PC-3 (cell line): ENCODE results near the gene DNM1L.

ENCODE experiments used
- CTCF ChIP-seq: fragments of 300-600 bp; sonication (generic); conservative IDR thresholded peaks from 2 replicates; pipeline ENCODE4 v1.5.1; 2017; ENCODE audit warnings: antibody characterized with exemption, low read depth, mild to moderate bottlenecking, low read length
- EZH2phosphoT487 ChIP-seq: fragments of 300-600 bp; sonication (generic); IDR thresholded peaks from 2 replicates; pipeline ENCODE4 v1.6.1; 2018; ENCODE audit warnings: mild to moderate bottlenecking, antibody characterized with exemption, low read length, borderline replicate concordance

DNA sequence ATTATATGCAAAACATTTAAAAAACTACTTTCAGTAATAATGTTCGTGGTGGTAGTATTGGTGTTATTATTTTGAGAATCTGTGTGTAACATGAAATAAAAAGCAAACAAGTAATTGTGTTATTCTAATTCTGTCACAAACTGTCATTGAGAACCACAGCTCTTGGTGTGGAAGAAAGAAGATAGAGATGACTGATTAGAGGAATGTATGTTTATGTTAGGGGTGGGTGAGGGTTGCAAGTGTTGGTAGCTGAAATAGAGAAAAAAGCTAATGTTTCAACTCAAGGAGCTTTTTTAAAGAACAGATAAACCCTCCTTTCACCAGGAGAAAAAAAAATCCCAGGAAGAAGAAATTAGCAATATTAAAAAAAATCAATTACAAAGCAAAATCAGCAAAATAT, 18.3 kb downstream of the DNM1L start:
- TF ChIP-seq EZH2phosphoT487: no peak
- TF ChIP-seq CTCF: no peak
